Activated naive CD4-positive, alpha-beta T cell treated with Interleukin-2 at 50 U/mL for 16 hours (primary cell): ENCODE measurements around the gene HPS1.

ENCODE experiments used
- DNase-seq: peaks from one replicate; pipeline ENCODE4 v3.0.0-alpha.2; 2020

HPS1 gene

GRCh38 chr10:98446661-98447221 is at the start of gene HPS1:
TSS of gene HPS1 (minus strand) at chr10:98446935. CDS start at chr10:98443240, 3,695 bp downstream.
- peak; percentile 83 for DNase-seq

DNA sequence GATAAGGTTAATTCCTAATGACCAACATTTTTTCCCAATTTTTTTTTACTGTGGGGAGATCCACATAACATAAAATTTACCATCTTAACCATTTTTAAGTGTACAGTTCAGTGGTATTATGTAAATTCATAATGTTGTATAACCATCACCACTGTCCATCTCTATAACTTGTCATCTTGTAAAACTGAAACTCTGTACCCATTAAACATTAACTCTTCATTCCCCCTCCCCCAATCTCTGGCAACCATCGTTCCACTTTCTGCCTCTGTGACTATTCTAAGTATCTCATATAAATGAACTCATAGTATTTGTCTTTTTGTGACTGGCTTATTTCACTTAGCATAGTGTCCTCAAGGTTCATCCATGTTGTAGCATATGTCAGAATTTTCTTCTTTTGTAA is 46.0 kb upstream of the HPS1 start:
- no peak for DNase-seq

DNA sequence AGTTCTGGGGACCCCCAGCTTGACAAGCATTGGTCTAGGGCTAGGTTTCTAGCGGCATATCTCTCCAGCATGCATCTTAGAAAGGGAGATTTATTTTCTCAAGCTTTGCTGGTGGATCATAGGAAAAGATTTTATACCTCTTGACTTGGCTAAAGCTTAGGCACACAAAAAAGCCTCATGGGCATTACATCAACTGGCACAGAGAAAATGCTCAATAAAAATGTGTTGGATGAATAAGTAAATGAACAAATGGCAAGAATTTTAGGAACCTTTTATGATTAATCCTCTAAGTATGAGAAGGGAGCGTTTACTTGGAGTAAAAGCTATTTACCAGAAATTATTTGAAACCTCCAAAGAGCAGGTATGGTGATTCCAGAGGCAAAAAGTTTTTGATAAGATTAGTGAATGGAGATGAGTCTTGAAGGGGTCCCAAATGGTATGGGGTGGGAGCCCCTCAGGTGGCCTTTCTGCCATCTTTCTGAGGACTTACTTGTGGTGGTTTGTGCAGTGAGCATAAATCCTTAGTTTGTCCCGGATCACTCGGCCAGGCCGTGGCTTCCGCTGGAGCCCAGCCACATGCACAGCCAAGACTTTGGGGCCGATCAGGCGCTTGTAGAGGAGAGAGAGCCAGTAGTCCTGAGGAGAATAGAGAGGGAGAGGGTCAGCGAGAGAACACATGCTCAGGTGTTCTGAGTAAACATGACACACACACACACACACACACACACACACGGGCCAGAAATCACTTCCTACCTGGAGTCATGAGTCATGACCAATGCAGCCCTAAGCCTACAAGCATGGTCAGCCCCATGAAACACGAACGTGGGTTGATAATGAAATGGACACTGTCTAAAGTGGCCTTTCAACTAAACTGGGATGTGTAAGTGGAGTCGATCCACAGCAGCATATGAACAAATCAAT is 43.1 kb upstream of the HPS1 start:
- DNase-seq: no peak

- no peak for DNase-seq
These were observed 42.1 kb upstream of the HPS1 start for GRCh38 chr10:98488669-98489430.

DNA sequence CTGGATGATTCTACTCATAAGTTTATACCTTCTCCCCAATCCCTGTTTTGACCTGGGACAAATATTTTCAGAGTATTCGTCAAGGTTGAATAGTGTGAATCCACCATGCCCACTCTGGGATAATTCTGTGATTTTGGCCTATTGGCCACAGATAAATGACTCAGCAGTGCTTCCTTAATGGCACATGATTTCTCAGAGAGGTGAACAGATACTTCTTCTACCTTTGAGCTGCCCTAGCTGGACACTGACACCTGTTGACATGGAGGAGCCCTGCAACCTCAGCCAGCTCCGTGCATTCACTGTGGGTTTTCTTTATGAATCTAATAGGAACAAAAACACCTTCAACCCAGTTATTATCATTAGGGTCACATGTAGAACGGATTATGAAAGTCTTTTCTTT is 40.9 kb upstream of the HPS1 start:
- no peak for DNase-seq

DNA sequence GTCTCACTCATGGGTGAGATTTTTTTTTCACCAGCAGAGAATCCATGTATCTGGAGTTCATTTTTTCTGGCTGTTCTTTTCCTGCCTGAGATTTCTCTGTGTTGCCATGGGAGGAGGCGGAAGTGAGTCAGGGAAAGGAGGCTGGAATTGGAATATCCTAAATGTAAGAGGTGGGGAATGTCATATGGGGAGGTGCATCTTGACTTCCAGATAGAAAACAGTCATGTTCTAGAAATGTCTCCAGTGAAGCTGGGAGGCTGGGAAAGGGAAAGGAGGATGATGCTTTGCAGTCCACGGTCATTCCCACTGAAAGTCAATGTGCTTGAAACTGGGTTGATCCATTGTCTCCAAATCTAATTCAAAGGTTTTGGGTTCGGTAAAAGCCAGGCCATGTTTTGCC is 39.7 kb upstream of the HPS1 start:
- DNase-seq: no peak

DNA sequence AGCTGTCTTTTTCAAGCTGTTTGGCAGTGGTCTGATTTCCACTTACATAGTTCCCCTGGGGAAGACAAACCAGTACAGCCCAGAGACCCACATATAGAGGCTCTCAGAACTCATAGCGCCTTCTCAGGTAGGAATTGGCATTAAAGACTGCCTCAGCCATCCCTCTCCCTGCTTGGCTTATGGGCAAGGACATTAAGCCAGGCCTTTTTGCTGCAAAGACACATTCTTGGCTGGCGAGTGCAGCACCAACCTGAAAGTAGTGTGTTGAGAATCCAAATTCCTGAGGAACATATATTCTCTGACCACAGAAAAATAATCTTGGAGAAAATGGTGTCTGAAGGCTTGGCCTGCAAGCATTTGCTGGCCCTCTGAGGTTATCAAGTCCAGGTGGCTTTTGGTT is 39.2 kb upstream of the HPS1 start:
- no peak for DNase-seq

DNA sequence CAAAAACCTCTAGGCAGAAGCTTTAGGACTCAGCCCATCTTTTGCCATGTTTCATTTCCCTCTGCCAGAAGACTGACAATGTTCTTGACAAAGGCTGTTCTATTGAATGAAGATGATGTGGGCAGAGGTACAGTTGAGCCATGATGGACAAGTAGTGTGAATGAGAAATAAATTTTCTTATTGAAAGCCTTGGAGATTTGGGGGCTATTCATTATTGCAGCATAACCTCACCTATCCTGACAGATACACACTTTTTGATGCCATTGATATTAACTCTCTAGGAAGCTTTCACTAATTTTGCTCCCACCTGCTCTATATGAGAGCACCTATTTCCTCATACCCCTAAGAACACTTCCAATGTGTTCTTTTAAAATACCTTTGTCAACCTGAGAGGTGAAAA is 36.9 kb upstream of the HPS1 start:
- DNase-seq: no peak

GRCh38 chr10:98482096-98482495 is 35.4 kb upstream of the HPS1 start:
- DNase-seq: no peak

- no peak for DNase-seq
These were observed 34.7 kb upstream of the HPS1 start for GRCh38 chr10:98481404-98481945.

- no peak for DNase-seq
These were observed 31.9 kb upstream of the HPS1 start for GRCh38 chr10:98478430-98479222.

- no peak for DNase-seq
These were observed 31.1 kb upstream of the HPS1 start for GRCh38 chr10:98477861-98478260.

DNA sequence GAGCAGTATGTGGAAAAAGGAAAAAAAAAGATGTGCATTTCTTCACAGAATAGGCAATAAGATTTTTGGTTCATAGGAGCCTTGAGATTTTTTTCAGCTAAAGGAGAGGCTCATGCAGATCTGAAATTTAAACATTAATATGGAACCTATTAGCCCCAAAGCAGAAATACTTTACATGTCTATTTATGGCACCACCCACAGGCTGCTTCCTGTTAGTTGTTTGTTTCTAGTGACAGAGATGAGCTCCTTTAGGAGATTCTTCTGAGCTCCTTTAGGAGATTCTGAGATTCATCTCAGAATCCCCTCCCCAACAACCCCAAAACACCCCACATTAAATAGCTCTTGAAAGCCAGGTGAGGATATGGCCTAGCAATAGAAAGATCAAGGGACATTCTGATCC is 27.9 kb upstream of the HPS1 start:
- DNase-seq: no peak

DNA sequence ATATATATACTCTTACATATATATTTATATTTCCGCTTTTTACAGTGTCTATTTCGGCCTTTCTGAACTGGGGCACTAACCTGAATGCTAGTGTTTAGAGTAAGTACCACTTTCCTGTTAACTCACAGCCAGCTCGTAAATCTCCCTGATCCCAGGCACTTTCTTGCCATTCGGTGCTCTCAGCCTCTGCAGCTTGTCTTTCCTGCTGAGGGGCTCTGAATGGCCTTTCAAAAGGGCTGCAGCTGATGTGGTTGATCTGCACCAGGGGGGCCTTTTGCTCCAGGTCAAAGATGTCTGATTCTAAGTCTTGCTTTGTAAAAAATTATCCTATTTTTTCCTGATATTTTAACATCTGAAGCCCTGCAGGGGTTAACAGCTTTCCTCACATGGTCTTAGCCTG is 25.5 kb upstream of the HPS1 start:
- no peak for DNase-seq

DNA sequence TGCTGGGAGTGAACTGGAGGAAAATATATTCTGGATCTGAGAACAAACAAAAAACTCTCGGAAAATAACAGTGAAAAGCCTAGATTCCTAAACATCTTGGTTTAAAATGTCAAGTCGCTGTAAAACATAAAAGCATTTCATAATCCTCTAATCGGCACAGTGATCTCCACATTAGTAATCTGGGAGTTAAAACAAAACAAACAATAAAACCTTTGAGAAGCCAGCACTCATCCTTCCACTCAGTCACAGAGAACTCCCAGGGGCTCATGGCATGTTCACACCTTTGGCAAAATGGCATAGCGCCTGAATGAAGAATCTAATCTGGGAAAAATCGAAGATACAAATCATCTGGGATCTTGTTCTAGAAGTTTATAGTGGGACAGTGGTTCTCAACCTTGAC is 24.1 kb upstream of the HPS1 start:
- DNase-seq: no peak

DNA sequence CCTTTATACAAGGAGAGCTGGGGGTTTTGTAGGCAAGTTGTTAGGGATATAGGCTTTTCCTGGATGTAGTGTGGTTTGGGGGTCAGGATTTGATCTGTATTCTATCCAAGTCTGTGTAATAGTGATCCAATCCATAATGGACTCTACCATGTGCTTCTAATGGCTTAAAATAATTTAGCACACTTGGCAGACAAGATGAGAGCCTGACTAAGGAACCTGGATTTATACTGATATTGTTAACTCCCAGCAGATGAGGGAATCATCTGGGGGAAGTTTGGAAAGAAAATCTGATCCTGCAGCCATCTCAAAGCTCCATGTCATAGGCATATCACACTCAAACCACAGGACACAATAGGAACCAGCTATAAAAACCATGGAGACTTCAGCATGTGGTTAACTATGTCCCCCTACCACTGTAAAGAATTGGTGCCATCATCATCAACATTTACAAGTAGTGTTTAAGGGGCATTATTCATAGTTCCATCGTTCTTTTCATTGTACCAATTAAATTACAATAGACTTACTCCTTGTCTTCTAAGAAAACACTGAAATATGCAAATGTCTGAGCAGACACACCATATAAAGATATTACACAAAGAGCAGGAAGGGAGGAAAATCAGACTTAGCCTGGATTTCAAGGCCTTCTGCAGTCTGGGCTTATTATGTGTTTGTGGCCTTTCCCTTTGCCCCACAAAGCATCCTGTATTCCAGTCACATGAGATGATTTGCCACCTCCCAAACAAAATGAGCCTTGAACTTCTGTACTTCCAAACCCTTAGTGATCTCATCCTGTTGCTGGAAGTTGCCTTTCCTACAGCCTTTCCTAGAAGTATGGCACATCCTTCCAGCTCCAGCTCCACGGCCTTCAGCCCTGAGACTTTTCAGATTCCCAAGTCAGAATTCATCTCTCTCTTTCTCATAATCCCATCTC is 22.5 kb upstream of the HPS1 start:
- DNase-seq: no peak

GRCh38 chr10:98467506-98468318 is 21.0 kb upstream of the HPS1 start:
- peak; percentile 62 for DNase-seq

- no peak for DNase-seq
These were observed 20.2 kb upstream of the HPS1 start for GRCh38 chr10:98466861-98467505.

GRCh38 chr10:98465866-98466265 is 19.1 kb upstream of the HPS1 start:
- DNase-seq: no peak
